ENCODE data around the gene MYO10.

- no peak for TF ChIP-seq LEF1 (IDR thresholded peaks at IDR 0.05; ENCODE audit: borderline replicate concordance)
- TF ChIP-seq TARDBP (IDR thresholded peaks at IDR 0.05) = no peak
- no peak for TF ChIP-seq FOXM1 (IDR thresholded peaks at IDR 0.05; ENCODE audit: borderline replicate concordance)
- TF ChIP-seq SP1 (IDR thresholded peaks at IDR 0.05) = no peak
- TF ChIP-seq ELF4 (IDR thresholded peaks at IDR 0.05) = no peak
- no peak for TF ChIP-seq FOXA1 (IDR thresholded peaks at IDR 0.05)
- TF ChIP-seq BHLHE40 (IDR thresholded peaks at IDR 0.05; ENCODE audit: borderline replicate concordance) = no peak
These were observed 317.0 kb downstream of the MYO10 start for GRCh38 chr5:16619136-16619535.
